GM18508 (cell line): Measurements from ENCODE around the gene RABGGTB.
"Not testable (repeated sequence)": the region's sequence is repeated elsewhere in the genome, so short reads cannot be mapped to it uniquely, and the experiment has no call there.

Experiments used
- ATAC-seq: cut with Tn5 transposase; IDR thresholded peaks from one replicate; pipeline ENCODE4 v1.9.1; 2021; ENCODE audit warnings: moderate number of reproducible peaks; ENCODE audit not compliant: insufficient read depth, unreplicated experiment

Gene RABGGTB

DNA sequence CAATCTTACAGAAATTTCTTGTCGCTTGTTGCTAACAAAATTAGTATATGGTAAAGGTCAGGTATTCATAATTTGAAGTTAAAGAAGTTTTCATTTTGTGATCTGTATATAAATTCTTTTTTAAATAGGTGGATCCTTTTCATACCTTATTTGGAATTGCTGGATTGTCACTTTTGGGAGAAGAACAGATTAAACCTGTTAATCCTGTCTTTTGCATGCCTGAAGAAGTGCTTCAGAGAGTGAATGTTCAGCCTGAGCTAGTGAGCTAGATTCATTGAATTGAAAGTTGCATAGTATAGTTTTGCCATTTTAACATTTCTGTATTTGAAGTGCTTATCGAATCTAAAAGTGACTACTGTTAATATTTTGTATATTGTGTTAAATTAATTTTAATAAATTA lies 8.3 kb downstream of the RABGGTB start:
- ATAC-seq = no peak

DNA sequence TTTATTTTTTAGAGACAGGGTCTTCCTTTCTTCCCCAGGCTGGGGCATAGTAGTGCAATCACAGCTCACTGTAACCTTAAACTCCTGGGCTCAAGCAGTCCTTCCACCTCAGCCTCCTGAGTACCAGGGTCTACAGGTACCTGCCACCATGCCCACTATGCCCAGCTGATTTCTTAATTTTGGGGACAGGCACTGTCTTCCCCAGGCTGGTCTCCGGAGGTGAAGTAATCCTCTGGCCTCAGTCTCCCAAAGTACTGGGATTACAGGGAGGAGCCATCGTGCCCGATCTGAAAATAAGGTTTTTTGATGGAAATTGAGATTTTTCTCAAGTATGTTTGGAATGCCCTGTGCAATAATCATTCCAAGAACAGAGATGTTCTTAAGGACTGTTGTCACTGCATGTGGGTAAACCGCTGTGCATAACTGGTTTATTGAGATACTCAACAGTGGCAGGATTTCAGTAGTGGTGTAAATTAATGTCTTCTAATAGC lies 9.7 kb downstream of the RABGGTB start:
- ATAC-seq = no peak

DNA sequence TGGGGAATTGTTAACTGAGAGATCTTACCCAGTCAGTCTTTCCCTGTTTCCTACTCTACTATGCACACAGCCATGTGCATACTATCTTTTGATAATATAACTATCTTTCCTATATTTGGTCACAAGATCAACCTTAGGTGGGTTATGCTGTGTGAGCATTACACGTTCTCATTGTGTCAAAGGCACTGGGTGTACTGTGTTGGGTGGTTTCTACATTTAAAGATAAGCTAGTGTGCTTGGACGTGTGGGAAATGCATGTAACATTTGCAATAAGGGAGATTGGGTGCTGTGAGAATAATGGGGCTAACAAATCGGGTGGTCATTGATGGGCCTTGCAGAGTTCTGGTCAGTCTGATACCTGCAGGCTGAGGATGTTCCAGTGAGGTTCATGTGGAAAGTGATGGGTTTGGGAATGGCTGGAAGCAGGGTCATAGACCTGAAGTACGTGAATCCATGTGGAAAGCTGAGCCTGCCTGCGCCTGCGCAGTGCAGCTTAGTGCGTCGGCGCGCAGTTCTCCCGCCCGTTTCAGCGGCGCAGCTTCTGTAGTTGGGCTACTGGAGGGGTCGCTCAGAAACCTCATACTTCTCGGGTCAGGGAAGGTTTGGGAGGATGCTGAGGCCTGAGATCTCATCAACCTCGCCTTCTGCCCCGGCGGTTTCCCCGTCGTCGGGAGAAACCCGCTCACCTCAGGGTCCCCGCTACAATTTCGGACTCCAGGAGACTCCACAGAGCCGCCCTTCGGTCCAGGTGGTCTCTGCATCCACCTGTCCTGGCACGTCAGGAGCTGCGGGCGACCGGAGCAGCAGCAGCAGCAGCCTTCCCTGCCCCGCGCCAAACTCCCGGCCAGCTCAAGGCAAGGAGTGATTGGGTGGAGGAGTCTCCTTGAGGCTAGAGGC lies 10.6 kb downstream of the RABGGTB start, which contains the start of gene MSH4:
MSH4 (plus strand) TSS at position 507 of the 897 bp plus-strand sequence; CDS start at position 611, 104 bp downstream.
- no peak for ATAC-seq

DNA sequence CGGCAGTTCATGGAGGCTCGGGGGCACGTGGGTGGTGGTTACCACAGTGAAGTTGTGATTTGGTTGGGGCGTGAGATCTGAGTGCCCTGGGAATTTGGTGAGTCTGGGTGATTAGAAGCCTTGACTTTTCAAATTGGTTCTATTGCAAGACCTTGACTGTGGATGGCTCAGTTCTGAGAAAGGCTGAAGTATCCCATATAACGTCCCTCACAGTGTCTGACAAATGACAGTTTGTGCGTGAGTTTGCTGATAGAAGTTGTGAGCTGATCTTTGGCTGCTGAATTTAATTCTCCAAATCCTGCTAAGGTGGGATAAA lies 11.2 kb downstream of the RABGGTB start:
- no peak for ATAC-seq

DNA sequence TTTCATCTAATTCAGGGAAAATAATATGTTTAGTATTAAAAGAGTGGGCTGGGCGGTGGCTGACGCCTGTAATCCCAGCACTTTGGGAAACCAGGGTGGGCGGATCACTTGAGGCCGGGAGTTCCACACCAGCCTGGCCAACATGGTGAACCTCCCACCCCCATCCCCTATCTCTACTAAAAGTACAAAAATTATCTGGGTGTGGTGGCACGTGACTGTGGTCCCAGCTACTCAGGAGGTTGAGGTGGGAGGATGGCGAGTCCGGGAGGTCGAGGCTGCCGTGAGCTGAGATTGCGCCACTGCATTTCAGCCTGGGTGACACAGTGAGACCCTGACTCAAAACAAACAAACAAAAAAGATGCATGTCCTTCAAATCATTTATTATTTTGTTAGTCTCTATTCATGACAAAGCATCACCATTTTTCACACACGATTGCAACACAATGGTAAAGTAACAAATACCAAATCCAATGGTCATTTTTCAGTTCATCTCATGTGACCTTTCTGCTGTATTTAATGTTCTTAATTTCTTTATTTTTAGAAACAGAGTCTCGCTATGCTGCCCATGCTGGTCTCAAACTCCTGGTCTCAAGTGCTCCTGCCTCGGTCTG lies 11.7 kb downstream of the RABGGTB start:
- no peak for ATAC-seq

DNA sequence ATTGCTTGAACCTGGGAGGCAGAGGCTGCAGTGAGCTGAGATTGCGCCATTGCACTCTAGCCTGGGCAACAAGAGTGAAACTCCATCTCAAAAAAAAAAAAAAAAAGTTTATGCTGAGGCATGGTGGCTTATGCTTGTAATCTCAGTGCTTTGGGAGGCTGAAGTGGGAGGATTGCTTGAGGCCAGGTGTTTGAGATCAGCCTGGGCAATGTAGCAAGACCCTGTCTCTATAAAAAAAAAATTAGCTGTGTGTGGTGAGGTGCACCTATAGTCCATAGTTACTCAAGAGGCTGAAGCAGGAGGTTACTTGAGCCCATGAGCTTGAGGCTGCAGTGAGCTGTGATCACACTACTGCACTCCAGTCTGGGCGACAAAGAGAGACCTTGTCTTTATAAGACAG lies 15.4 kb downstream of the RABGGTB start:
- ATAC-seq = not testable (repeated sequence)

DNA sequence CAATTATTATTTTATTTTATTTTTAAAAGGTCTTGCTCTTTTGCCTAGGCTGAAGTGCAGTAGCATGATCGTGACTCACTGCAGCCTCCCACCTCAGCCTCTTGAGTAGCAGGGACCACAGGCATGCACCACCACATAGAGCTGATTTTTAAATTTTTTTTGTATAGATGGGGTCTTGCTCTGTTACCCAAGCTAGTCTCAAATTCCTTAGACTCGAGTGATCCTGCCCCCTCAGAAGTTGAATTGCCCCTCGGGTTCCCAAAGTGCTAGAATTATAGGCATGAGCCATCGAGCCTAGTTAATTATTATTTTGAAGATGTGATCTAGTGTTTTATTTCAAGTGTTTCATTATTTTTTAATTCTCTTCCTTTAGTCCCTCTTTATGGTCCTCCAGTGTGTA lies 22.9 kb downstream of the RABGGTB start:
- no peak for ATAC-seq

DNA sequence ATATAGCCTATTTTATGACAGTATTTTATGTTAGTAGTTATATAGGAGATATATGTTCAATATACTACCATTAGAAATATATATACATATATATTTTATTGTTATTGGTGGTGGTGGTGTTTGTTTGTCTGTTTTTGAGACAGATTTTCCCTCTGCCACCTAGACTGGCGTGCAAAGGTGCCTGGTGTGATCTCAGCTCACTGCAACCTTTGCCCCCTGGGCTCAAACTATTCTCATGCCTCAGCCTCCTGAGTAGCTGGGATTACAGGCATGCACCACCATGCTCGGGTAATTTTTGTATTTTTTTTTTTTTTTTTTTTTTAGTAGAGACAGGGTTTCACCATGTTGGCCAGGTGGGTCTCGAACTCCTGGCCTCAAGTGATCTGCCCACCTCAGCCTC lies 24.1 kb downstream of the RABGGTB start:
- not testable (repeated sequence) for ATAC-seq

DNA sequence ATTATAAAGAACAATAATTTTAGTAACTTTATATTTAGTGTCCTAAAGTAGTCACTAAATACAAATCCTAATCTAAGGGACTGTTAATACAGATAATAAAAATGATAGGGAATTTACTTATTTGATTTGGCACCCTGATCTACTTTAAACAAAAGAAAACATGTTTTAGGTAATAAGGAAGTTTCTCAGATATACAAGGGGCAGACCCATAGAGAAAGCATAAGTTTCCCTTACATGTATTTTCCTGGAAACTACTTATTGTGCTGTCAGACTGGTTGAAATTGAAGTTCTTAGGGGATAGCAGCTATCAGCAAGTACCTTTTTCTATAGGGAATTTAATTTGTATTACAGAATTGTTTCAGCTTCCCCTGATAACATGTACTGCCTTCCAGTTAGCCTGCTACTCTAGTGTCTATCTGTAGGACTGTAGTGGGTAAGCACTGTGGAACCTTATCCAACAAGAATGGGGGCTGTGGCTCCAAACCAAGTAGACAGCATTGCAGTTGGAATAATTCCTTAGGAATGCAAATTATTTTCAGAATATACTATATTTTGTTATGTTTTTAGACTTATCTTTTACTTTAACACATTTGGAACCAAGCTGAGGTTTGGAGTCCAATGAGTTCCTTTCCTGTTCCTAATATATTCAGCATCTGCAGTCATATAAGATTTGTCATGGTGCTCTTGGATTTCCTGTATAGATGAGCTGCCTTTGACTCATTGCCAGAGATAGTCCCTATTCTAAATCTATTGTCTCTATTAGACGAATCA lies 25.3 kb downstream of the RABGGTB start:
- ATAC-seq = no peak

DNA sequence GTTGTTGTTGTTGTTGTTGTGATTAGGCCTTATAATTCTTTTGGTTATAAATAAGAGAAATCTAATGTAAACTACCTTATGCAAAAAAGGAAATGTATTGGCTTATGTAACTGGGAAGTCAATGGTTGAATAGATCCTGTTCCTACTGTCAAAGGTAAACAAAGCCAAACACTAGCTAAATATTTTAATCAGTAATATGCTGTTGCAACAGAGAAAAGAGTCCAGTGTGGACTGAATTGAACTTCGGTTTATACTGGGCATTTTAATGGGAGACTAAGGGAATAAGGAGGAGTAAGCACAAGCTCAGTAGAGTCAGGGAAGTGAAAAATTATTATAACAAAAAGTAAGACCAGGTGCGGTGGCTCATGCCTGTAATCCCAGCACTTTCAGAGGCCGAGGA lies 26.0 kb downstream of the RABGGTB start:
- no peak for ATAC-seq

DNA sequence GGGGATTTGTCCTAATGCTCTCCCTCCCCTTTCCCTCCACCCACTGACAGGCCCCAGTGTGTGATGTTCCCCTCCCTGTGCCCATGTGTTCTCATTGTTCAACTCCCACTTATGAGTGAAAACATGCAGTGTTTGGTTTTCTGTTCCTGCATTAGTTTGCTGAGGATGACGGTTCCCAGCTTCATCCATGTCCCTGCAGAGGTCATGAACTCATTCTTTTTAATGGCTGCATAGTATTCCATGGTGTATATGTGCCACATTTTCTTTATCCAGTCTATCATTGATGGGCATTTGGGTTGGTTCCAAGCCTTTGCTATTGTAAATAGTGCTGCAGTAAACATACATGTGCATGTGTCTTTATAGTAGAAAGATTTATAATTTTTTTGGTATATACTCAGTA lies 37.5 kb downstream of the RABGGTB start:
- ATAC-seq = not testable (repeated sequence)

DNA sequence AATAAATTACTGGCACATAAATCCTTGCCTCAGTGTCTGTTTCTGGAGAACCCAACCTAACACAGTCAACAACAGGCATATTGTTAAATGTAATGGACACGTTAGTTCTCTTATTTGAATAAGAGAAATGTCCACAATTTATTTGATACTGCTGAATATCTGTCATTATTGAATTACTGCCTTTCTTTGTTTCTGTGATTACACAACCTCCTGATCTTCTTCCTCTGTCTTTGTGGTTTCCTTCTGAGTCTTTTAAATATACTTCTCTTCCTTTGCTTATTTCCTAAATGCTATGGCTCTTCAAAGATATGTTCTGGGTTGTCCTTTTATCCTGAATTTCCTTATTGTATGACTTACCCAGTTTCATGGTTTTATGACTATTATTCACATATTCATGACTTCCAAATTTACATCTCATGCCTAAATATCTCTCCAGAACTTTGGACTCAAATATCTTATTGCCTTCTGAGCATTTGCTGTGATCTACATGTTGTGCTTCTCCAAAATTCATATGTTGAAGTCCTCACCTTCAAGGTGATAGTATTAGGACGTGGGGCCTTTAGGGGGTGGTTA lies 50.6 kb downstream of the RABGGTB start:
- ATAC-seq = no peak

DNA sequence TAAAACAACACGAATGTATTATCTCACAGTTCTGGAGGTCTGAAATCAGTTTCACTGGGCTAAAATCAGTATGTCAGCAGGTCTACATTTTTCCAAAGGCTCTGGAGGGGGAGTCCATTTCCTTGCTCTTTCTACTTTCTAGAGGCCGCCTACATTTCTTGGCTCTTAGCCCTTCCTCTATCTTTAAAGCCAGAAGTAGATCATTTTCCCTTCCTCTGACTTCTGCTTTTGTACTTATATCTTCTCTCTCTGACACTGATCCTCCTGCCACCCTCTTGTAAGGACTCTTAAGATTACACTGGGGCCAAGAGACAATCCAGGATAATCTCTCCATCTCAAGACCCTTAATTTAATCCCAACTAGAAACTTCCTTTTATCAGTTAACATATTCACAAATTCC lies 52.0 kb downstream of the RABGGTB start:
- ATAC-seq = no peak

DNA sequence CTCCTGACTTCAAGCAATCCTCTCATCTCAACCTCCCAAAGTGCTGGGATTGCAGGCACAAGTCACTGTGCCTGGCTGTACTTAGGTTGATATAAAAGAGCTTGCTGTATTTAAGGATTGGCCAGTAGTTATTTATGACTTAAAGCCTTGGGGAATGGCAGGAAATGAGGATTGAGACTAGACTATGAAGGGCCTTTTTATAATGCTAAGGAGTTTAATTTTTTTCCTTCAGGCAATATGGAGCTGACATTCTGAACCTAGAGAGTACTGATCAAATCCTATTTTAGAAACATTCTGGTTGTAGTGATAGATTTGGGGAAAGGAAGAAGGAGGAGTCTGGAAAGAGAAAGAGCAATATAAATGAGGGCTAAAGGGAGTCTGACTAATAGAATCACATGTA lies 55.4 kb downstream of the RABGGTB start:
- no peak for ATAC-seq
